ENCODE results near the gene B4GALNT3. TPM values are rescaled to one million over a fixed set of nuclear protein-coding genes. Genes with fewer than 3 reads are reported as not detected.

The B4GALNT3 gene
- total and polyA plus RNA-seq, 10 of the 15 experiments (the other 5 are each of a cell fraction or from before 2014, with no cell fraction given) = 0.05 to 4.2 (median 2.7) TPM; not detected in 1

GRCh38 chr12:604956-605355 is 145.2 kb downstream of the B4GALNT3 start (continued):
- no peak for TF ChIP-seq ZNF687 (IDR thresholded peaks at IDR 0.05)
- no peak for TF ChIP-seq ASH2L (IDR thresholded peaks at IDR 0.05; ENCODE audit: borderline replicate concordance, low read depth)
- TF ChIP-seq NBN (IDR thresholded peaks at IDR 0.05) = no peak
- no peak for TF ChIP-seq PAX5 (IDR thresholded peaks at IDR 0.05; ENCODE audit: borderline replicate concordance, low read depth, low read length)
- TF ChIP-seq CHD4 (IDR thresholded peaks at IDR 0.05) = no peak
- no peak for TF ChIP-seq ETV6 (conservative IDR thresholded peaks at IDR 0.05 in 1 of 2, IDR thresholded peaks at IDR 0.05 in 1 of 2; ENCODE audit: borderline replicate concordance in 1 of 2, low read depth in 1 of 2)
- no peak for TF ChIP-seq PBX3 (IDR thresholded peaks at IDR 0.05; ENCODE audit: insufficient replicate concordance, low read depth, low read length)
- no peak for TF ChIP-seq EED (IDR thresholded peaks at IDR 0.05; ENCODE audit: low read depth)
- no peak for TF ChIP-seq MXI1 (IDR thresholded peaks at IDR 0.05; ENCODE audit: low read depth, low read length)

All from GM12878 (cell line).